ENCODE measurements around the gene CYTH2. TPM values are rescaled to one million over a fixed set of nuclear protein-coding genes. Genes with fewer than 3 reads are reported as not detected.

CYTH2 gene
- total RNA-seq, 1 donor: 66.2 TPM

DNA sequence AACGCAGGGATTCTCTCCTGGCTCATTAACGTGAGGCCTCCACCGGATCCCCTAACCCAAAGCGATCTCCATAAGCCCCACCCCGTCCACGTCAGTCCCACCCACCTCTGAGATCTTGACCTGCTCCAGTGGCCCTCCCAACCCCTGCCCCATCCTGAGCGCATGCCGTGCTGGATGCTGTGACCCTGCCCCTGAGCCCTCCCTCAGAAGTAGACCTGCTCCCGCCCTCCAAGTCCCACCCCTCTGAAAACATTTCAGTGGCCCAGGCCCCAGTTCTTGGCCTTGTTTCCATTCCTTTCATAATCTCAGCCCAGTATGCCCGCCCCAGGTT lies 22.6 kb downstream of the CYTH2 start:
- Histone ChIP-seq H2AFZ (ENCODE audit: low read length) (no peak overlapping the region), H3K36me3 (ENCODE audit: insufficient read depth, low read length) (no peaks in the 10 kb centered on the region), H3K9me3 (ENCODE audit: low read depth, low read length) (no peaks in the 10 kb centered on the region), H3K4me3 (ENCODE audit: insufficient read depth, low read length) (no peak overlapping the region), H3K27ac (ENCODE audit: low read depth, low read length) (no peak overlapping the region), H3K4me2 (ENCODE audit: insufficient read depth, low read length) (no peak overlapping the region), H3K79me2 (ENCODE audit: insufficient read depth, low read length) (no peaks in the 10 kb centered on the region), H3K27me3 (ENCODE audit: insufficient read depth, low read length) (peaks cover 1% of the 10 kb centered on the region), H4K20me1 (ENCODE audit: insufficient read depth, low read length) (peaks cover 2% of the 10 kb centered on the region), H3K4me1 (ENCODE audit: insufficient read depth, low read length) (peaks cover 17% of the 10 kb centered on the region)
- DNase-seq (ENCODE audit: insufficient read length, low spot score, missing footprints): peak; percentile 52
- no peak for TF ChIP-seq CTCF (IDR thresholded peaks at IDR 0.05; ENCODE audit: extremely low read depth, low read depth, low read length)

- Histone ChIP-seq H4K20me1 (ENCODE audit: insufficient read depth, low read length) (peaks cover 5% of the 10 kb centered on the region), H3K79me2 (ENCODE audit: insufficient read depth, low read length) (no peaks in the 10 kb centered on the region), H3K4me3 (ENCODE audit: insufficient read depth, low read length) (peak overlapping the region; percentile 83), H3K4me2 (ENCODE audit: insufficient read depth, low read length) (peak overlapping the region; percentile 76), H3K4me1 (ENCODE audit: insufficient read depth, low read length) (peaks cover 8% of the 10 kb centered on the region), H3K9me3 (ENCODE audit: low read depth, low read length) (no peaks in the 10 kb centered on the region), H2AFZ (ENCODE audit: low read length) (peak overlapping the region; percentile 98), H3K27ac (ENCODE audit: low read depth, low read length) (no peak overlapping the region), H3K36me3 (ENCODE audit: insufficient read depth, low read length) (no peaks in the 10 kb centered on the region), H3K27me3 (ENCODE audit: insufficient read depth, low read length) (peaks cover 14% of the 10 kb centered on the region)
- DNase-seq (ENCODE audit: insufficient read length, low spot score, missing footprints): peak; percentile 100
- TF ChIP-seq CTCF (IDR thresholded peaks at IDR 0.05; ENCODE audit: extremely low read depth, low read depth, low read length): no peak
Measured at GRCh38 chr19:48492925-48493717, 24.0 kb downstream of the CYTH2 start.

DNA sequence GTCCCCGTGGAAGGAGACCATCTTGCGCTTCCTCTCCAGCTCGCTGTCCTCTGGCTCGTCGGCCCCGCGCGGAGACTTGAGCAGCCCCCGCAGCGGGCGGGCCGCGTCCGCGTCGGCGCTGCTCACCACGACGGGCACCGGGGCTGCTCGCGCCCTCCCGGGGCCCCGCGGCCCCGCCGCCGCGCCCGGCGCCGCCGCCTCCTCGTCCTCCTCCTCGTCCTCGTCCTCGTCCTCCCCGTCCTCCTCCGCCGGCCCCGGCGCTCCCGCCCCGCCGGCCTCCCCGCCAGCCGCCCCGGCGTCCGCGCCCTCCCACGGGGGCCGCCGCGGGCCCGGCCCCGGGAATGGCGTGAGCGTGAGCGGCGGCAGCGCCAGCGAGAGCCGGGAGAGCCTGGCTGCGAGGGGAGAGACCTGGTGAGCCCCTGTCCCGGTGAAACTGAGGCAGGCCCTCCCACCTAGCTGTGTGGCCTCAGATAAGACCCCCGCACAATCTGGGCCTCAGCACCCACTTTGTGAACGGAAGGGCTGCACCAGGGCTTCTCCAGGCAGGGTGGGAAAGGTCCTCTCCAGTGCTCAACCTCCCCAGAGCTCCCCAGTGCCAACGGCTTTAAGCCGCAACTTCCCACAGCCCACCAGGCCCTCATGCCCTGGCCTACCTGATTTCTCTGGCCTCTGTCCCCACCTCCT lies 24.7 kb downstream of the CYTH2 start:
- H3K9me3 ChIP-seq (ENCODE audit: low read depth, low read length): no peaks in the 10 kb centered on the region
- peak overlapping the region; percentile 98 for H2AFZ ChIP-seq (ENCODE audit: low read length)
- no peaks in the 10 kb centered on the region for H3K79me2 ChIP-seq (ENCODE audit: insufficient read depth, low read length)
- H4K20me1 ChIP-seq (ENCODE audit: insufficient read depth, low read length): peaks cover 5% of the 10 kb centered on the region
- H3K27me3 ChIP-seq (ENCODE audit: insufficient read depth, low read length): peaks cover 18% of the 10 kb centered on the region
- peak; percentile 92 for DNase-seq (ENCODE audit: insufficient read length, low spot score, missing footprints)
- no peak for TF ChIP-seq CTCF (IDR thresholded peaks at IDR 0.05; ENCODE audit: extremely low read depth, low read depth, low read length)
- no peaks in the 10 kb centered on the region for H3K36me3 ChIP-seq (ENCODE audit: insufficient read depth, low read length)
- H3K4me3 ChIP-seq (ENCODE audit: insufficient read depth, low read length): peak overlapping the region; percentile 83
- H3K4me2 ChIP-seq (ENCODE audit: insufficient read depth, low read length): peak overlapping the region; percentile 76
- H3K4me1 ChIP-seq (ENCODE audit: insufficient read depth, low read length): peaks cover 3% of the 10 kb centered on the region
- no peak overlapping the region for H3K27ac ChIP-seq (ENCODE audit: low read depth, low read length)

- no peak overlapping the region for H3K4me2 ChIP-seq (ENCODE audit: insufficient read depth, low read length)
- peaks cover 5% of the 10 kb centered on the region for H4K20me1 ChIP-seq (ENCODE audit: insufficient read depth, low read length)
- DNase-seq (ENCODE audit: insufficient read length, low spot score, missing footprints): peak; percentile 44
- no peak overlapping the region for H3K4me3 ChIP-seq (ENCODE audit: insufficient read depth, low read length)
- H3K36me3 ChIP-seq (ENCODE audit: insufficient read depth, low read length): no peaks in the 10 kb centered on the region
- no peak for TF ChIP-seq CTCF (IDR thresholded peaks at IDR 0.05; ENCODE audit: extremely low read depth, low read depth, low read length)
- H3K27ac ChIP-seq (ENCODE audit: low read depth, low read length): no peak overlapping the region
- no peak overlapping the region for H2AFZ ChIP-seq (ENCODE audit: low read length)
- no peaks in the 10 kb centered on the region for H3K79me2 ChIP-seq (ENCODE audit: insufficient read depth, low read length)
- H3K27me3 ChIP-seq (ENCODE audit: insufficient read depth, low read length): peaks cover 24% of the 10 kb centered on the region
- peaks cover 3% of the 10 kb centered on the region for H3K4me1 ChIP-seq (ENCODE audit: insufficient read depth, low read length)
- H3K9me3 ChIP-seq (ENCODE audit: low read depth, low read length): no peaks in the 10 kb centered on the region
Measured at GRCh38 chr19:48495396-48495795, 26.2 kb downstream of the CYTH2 start.

Measured in osteoblast (primary cell).